NCI-H82 treated with DMSO at 0.1 percent for 48 hours (cell line): ENCODE results near the gene IFIT5.
"Not testable (repeated sequence)": the region's sequence is repeated elsewhere in the genome, so short reads cannot be mapped to it uniquely, and the experiment has no call there.

ENCODE experiments used
- DNase-seq: peaks from one replicate; lab custom pipeline; 2025; ENCODE audit not compliant: unreplicated experiment; lab: John Stamatoyannopoulos, UW

Gene IFIT5, protein sequence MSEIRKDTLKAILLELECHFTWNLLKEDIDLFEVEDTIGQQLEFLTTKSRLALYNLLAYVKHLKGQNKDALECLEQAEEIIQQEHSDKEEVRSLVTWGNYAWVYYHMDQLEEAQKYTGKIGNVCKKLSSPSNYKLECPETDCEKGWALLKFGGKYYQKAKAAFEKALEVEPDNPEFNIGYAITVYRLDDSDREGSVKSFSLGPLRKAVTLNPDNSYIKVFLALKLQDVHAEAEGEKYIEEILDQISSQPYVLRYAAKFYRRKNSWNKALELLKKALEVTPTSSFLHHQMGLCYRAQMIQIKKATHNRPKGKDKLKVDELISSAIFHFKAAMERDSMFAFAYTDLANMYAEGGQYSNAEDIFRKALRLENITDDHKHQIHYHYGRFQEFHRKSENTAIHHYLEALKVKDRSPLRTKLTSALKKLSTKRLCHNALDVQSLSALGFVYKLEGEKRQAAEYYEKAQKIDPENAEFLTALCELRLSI

DNA sequence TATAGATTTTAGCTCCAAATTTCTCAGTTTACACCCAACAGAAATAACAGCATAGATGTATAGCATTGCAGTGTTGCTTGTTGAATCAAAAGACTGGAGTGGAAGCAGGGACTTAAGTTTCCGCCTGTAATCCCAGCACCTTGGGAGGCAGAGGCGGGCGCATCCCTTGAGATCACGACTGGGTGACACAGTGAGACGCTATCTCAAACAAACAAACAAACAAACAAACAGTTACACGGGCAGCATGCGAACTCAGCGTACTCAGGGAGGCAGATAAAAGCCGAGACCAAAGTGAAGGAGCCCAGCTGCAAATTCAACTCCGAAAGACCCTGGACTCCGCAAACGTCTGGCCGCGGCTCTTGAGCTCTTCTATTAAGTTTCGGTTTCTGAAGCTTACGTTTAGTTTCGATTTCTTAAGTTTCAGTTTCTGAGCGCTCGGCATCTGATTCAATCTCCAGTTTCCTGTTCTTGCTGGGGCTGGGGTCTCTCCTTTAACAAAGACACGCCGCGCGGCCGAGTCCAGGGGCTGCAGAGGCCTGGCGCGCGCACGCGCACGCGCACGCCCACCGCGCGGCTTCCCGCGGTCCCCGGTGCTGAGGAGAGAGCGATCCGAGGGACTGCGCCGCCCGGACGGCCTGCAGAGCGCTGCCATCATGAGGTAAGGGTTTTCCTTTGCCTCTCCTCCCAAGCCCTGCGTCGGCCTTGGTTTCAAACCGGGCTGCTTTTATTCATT lies at the start of gene IFIT5:
TSS of gene IFIT5 (plus strand) at position 423 of the 733 bp plus-strand sequence. CDS start at position 654, 231 bp downstream.
- DNase-seq = peak; percentile 3

GRCh38 chr10:89367529-89367928 lies 46.8 kb upstream of the IFIT5 start:
- no peak for DNase-seq

DNA sequence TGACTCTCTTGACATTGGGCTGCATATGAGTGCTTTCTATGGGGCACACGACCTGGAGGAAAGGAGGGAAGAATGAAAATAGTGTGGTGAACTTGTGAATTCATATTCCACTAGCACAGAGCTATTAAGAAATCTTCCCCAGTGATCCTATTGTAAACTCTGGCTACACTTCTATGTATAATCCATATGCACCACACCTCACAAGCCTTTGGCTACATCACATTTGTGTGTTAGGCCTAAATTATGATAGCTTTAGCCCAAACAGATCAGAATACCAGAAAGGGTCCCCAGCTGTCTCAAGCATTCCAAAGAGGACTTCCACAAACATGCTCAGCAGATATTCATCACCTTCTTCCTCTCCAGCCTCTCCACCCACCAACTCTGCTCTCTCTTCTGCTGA lies 46.2 kb upstream of the IFIT5 start:
- DNase-seq = no peak

DNA sequence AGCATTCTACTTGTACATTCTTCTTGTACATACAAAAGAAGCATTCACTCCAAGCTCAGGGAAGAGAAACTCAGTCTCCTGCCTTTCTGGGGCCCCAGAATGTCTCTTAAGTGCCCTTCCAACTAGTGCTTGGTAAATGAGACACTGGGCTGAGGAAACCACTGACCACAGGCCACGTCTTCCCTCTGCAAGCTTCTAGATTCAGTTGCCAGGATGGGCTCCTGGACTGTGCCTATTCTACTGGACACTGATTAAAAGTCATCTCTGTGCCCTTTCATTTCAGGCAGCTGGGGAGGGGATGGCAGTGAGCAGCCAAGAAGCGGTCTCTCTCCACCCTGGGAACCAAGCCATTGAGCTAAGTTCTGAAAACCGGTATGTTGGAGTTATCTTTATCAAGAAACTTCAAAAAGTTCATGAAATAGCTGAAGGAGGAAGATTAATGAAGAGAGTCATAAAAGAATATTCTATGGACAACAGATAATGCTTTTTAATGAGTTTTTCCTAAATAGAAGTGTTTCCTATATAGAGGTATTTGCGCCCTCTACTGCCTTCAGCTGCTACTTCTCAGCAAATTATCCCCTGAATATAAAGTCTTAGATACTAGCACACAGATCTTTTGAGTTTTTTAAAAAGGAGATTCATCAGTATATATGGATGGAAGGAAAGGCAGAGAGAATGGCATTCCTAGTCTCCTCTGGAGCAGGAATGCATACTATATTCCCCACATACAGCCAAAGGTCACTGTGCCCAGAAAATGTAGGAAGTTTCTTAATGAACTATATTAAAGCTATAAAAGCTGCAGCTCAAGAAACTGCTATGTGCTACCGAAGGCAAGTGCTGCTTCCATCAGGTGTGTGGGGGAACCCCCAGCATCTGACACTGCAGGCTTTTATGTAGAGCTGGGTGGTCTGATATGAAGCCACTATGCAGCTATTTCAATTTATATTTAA lies 44.9 kb upstream of the IFIT5 start:
- no peak for DNase-seq

DNA sequence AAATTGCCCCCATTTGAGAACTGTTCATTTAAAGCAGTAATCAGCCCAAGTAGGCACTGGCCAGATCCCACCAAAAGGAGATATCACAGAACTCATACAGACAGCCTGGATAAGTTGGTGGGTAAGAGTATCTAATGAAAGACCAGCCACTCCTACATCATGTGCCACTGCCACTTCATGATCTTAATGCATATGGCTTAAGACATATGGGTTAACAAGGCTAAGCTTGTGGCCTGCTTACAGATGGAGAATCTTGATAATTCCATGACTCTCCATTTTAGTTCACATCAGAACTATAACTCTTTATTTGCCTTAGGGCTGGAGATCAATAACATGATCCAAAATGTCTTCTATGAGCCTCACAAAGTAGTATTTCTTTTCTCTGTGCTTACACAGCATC lies 43.3 kb upstream of the IFIT5 start:
- no peak for DNase-seq

DNA sequence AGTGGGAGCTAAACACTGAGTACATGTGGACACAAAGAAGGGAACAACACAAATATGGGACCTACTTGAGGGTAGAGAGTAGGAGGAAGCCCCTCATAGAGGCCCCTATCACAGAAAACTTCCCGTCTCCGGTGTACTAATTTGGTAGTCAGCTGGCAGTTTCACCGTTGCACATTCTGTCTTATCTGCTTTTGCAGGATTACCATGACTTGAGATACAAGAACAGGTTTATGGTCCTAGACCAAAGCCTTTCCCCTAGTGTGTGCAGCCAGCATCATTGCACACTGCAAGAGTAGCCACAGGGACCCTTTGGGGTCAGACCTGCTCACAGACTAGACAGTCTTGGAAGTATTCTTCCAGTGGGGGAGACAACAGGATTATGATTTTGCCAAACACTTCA lies 42.4 kb upstream of the IFIT5 start:
- no peak for DNase-seq

- no peak for DNase-seq
These were observed 40.3 kb upstream of the IFIT5 start for GRCh38 chr10:89373916-89374711.

GRCh38 chr10:89374713-89375141 lies 39.6 kb upstream of the IFIT5 start:
- DNase-seq = no peak

DNA sequence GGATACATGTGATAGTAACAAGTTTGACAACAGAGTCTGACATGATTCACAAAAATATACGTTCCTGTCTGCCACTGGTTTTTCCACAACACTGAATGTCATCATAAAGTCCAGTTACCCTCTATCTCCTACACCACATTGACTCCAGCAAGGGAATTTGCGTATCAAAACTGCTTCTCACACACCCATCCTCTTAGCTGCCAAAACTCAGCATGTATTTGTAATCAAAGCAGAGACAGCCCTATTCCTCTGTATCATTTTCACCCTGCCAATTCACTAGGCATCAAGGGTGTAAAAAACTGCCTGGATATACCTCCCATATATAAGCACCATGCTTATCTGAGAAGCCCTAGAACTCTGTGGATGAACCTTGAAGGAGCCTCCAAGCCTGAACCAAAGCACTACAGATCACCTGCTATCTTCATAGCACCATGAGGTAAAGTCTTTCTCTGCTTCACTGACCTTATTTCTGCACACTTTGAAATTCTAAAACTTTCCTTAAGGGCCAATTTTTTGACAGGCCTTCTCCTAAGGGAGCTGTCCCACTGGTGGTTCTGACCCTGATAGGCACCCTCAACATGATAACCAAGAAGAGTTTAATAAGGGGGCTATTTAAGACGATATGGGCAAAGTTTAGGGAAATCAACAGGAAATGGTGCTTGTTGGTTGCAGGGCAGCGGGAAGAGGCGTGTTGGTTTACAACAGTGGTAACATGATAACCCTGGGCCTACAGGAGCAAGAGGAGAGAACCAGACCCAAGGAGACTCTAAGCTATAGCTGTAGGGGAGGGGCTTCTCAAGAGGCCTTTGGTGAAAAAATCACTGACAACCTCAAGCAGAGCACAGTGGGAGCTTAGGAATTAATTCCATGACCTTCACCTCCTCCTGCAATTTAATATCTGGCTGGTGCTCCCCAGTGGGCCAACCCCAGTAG lies 36.4 kb upstream of the IFIT5 start, which contains the start of gene IFIT1B:
TSS of gene IFIT1B (plus strand) at position 352 of the 933 bp plus-strand sequence. CDS start at position 432, 80 bp downstream.
- DNase-seq = no peak

- no peak for DNase-seq
These were observed 35.3 kb upstream of the IFIT5 start for GRCh38 chr10:89379103-89379502.

GRCh38 chr10:89382757-89383156 lies 31.6 kb upstream of the IFIT5 start:
- DNase-seq = no peak

DNA sequence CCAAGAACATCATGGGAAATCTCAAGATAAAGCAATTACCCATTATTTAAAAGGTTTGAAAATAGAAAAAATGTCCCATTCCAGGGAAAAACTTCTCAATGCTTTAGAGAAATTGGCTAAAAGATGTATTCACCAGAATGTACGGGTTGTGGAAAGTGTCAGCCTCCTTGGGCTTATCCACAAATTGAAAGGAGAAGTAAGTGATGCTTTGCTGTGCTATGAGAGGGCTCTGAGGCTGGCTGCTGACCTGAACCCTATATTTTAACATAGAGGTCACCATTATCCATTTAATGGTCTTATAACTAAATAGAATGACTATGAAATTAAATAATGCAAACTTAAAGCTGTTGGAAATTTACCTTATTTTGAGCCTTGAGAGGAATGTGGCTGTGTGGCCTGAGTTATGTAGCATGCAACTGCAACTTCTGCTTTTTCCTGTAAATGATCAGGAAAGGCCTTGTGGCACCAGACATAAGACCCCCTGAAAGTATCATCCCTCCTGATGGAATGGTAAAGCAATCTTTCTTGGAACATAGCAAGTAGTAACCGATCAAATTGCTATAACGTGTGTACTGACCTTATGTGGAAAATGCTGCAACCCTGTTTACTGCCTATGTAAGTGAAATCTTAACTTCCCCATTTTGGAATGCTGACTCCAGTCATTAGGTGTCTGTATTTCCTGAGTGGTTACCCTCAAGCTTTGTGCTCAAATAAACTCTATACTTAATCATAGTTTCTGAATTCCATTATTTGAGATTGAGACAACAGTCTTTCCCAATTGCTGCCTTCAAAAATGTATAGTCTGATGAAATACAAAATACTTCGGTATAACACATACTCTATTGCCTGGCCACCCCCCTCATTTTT lies 29.7 kb upstream of the IFIT5 start:
- DNase-seq = no peak

GRCh38 chr10:89388806-89389205 lies 25.6 kb upstream of the IFIT5 start:
- no peak for DNase-seq

DNA sequence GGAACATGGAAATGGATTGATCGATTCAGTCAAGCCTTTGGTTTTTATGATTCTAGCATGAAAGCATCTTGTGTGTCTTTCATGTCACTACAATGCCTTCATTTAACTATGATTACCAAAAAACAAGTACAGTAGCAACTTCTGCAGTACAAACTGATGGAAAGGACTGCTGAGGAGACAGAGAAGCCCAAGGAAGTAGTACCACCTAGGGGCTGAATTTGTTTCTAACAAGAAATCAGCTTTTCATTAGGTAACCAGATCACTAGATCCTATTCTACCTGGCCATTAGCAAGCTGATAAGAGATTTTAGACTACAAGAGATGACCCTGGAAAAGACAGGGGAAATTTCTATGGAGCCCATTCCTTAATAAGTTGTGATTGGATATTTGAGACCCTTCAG lies 25.1 kb upstream of the IFIT5 start:
- no peak for DNase-seq

- no peak for DNase-seq
These were observed 23.7 kb upstream of the IFIT5 start for GRCh38 chr10:89390476-89391225.

DNA sequence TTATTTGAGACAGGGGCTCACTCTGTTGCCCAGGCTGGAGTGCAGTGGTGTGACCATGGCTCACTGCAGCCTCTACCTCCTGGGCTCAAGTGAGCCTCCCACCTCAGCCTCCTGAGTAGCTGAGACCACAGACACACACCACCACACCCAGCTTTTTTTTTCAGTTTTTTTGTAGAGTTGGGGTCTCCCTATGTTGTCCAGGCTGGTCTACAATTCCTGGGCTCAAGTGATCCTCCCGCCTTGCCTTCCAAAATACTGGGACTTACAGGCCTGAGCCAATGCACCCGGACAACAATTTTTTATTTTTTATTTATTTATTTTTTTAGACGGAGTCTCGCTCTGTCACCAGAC lies 23.2 kb upstream of the IFIT5 start:
- not testable (repeated sequence) for DNase-seq
